Inflammatory macrophage treated with lipopolysaccharide for 4 hours (primary cell): Measurements from ENCODE around the gene BBX.
"Not testable (repeated sequence)": the region's sequence is repeated elsewhere in the genome, so short reads cannot be mapped to it uniquely, and the experiment has no call there.

Experiments used
- DNase-seq: peaks from one replicate; pipeline ENCODE4 v3.0.0-alpha.2; 2020

BBX gene

GRCh38 chr3:107689355-107689754 is 166.6 kb downstream of the BBX start:
- DNase-seq, result no peak

GRCh38 chr3:107690522-107691138 is 167.9 kb downstream of the BBX start:
- DNase-seq, result peak; percentile 74

DNA sequence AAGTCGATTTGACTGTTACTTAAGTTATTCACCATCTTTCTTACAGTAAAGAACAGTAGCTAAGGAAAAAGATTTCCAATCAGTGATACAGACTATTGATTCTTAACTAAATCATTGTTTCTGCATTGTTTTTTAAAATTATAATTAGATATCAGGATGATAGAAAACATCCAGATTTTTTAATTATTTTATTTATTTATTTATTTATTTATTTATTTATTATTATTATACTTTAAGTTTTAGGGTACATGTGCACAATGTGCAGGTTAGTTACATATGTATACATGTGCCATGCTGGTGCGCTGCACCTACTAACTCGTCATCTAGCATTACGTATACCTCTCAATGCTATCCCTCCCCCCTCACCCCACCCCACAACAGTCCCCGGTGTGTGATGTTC is 169.2 kb downstream of the BBX start:
- DNase-seq, result not testable (repeated sequence)

DNA sequence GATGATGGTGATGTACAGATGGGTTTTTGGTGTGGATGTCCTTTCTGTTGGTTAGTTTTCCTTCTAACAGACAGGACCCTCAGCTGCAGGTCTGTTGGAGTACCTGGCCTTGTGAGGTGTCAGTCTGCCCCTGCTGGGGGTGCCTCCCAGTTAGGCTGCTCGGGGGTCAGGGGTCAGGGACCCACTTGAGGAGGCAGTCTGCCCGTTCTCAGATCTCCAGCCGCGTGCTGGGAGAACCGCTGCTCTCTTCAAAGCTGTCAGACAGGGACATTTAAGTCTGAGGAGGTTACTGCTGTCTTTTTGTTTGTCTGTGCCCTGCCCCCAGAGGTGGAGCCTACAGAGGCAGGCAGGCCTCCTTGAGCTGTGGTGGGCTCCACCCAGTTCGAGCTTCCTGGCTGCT is 174.6 kb downstream of the BBX start:
- DNase-seq, result not testable (repeated sequence)

DNA sequence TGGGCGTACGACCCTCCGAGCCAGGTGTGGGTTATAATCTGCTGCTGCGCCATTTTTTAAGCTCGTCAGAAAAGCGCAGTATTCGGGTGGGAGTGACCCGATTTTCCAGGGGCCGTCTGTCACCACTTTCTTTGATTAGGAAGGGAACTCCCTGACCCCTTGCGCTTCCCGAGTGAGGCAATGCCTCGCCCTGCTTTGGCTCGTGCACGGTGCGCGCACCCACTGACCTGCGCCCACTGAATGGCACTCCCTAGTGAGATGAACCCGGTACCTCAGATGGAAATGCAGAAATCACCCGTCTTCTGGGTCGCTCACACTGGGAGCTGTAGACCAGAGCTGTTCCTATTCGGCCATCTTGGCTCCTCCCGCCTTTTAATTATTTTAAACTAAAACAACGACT is 175.1 kb downstream of the BBX start:
- DNase-seq, result not testable (repeated sequence)

DNA sequence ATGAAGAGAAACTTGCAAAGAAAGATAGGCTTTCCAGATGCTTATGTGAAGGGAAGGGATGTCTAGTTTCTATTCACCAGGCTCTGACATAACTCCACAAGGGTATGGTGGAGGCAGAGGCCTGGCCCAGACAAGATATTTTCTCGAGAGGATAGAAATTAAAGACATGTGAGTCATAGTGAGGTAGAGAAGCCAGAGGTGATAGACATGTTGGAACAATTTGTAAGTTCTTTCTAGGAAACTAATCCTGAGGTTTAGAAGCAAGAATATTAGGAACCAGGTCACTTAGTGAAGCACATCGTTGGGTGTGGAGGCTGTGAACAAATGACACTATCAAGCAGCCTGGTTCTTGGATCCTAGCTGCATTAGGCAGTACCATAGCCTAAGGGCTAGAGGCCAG is 176.9 kb downstream of the BBX start:
- DNase-seq, result no peak

GRCh38 chr3:107701299-107701698 is 178.5 kb downstream of the BBX start:
- no peak for DNase-seq

DNA sequence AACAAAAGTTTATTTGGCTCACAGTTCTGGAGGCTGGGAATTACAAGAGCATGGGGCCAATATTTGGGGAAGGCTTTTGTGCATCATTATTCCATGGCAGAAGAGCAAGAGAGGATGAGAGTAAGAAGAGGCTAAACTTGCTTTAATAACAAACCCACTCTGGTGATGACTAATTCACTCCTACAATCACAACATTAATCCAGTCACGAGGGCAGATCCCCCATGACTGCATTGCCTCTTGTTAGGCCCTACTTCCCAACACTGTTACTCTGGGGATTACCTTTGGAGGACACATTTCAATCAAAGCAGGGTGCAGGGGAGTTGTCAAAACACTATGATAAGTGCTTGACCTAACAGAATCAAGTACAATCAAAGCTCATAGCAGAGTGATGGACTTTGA is 181.7 kb downstream of the BBX start:
- DNase-seq, result no peak

GRCh38 chr3:107705046-107705445 is 182.3 kb downstream of the BBX start:
- DNase-seq, result no peak

GRCh38 chr3:107710851-107711250 is 188.1 kb downstream of the BBX start:
- no peak for DNase-seq

- DNase-seq, result no peak
Observed at GRCh38 chr3:107716734-107717133, 194.0 kb downstream of the BBX start.

GRCh38 chr3:107718547-107718946 is 195.8 kb downstream of the BBX start:
- peak; percentile 2 for DNase-seq

DNA sequence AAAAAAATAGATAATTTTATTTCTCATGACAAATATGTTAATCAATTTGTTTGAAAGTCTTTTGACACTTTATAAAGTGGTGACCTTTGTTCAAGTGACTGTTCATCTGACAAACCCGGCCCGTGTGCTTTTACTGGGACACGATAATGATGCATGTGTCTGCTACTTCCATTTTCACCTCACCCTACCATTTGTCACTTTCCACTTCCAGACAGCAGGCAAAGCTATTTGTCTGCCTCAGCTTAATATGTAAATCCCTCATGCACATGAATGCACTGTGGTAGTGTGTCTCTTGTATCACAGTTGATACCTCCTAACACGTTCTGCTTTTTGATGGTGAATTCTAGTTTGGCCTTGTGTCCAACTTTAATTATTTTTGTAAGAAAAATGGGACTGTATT is 204.3 kb downstream of the BBX start:
- no peak for DNase-seq

- no peak for DNase-seq
Observed at GRCh38 chr3:107729686-107730085, 206.9 kb downstream of the BBX start.

- no peak for DNase-seq
Observed at GRCh38 chr3:107734317-107734716, 211.6 kb downstream of the BBX start.

GRCh38 chr3:107737914-107738313 is 215.2 kb downstream of the BBX start:
- no peak for DNase-seq

DNA sequence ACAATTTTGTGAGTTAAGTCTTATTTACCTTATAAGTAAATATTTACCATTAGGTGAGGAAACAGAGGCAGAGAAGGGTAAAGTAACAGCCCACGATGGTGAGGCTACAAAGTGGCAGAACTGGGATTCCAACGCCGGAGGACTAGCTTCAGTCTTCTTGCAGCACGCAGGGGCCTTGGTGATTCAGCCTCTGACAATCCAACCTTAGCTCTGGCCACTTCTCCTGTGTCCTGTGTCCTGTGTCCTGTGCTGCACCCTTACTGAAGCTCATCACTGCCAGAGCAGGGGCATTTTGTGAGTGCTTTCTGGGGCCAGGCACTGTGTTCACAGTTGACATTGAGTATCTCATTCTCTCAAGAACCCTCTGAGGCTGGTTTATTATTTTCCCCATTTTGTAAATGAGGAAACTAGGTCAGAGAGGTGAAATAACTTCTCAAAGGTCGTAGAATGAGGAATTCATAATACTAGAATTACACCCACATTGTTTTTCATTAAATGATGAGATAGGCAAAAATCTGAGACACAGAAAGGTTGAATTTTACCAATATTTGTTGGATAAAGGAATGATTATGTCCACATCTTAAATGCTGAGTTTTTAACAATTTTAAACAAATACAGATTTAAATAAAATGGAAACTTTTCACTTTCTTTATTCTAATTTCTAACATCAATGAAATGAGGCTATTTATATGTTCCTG is 215.9 kb downstream of the BBX start:
- no peak for DNase-seq

DNA sequence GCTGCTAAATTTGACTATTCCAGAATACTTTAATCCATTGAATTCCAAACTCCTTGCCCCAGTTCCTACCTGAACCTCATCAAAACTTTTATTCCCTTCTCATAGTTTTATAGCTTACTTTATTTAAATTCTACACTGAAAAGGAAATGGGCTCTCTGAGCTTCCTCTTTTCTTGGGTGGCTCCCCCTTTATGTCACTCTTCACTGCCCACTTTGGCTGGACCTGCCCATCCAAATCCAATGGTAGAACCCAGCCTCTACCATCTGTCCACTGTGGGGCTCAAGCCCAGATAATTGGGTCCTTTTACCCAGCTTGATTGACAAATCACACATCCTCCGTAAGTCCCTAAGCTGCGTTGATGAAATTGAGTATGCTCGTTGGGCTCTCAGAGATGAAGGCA is 216.5 kb downstream of the BBX start:
- DNase-seq, result peak; percentile 3

GRCh38 chr3:107740992-107741896 is 218.5 kb downstream of the BBX start:
- DNase-seq, result peak; percentile 42

DNA sequence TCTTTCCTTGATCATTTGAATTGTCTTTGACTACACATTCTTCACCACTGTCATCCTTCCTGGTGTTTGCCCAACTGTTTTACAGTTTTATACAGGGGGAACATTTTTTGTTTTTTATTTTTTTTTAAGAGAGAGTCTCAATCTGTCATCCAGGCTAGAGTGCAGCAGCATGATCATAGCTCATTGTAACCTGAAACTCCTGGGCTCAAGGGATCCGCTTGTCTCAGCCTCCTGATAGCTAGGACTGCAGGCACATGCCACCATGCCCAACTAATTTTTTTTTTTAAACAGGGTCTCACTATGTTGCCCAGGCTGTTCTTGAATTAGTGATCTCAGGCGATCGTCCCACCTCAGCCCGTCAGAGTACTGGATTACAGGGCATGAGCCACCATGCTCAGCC is 222.6 kb downstream of the BBX start:
- DNase-seq, result no peak

DNA sequence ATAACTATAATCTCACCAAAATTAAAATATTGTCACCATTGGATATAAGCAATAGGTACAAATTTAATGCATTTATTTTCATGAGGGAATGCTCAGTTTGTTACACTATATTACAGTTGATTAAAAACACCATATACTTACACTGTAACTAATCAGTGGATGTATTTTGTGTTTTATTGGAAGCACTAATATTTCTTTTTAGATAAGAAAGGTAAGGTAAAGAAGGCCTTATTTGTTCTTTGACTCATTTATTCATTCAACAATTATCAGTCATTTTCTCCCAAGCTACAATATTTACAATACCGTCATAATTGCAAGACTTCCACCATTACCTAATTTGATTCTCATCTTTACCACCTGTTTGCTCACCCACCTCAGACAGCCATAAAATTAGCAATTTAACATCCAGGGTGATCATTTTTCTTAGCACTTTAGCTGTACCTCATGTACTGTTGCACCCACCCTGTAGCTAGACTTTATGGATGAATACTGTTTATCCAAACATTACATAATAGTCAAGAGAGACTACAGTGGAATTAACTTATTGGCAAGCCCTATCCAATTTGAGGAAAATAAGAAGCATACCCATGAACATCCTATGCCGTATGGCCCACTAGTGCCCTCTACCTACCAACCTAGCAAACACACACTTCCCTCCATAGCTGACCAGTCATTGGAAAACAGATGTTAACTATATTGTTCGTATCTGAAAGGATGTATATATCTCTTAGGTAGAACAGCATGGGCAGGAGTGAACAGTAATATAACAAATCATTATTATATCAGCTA is 229.6 kb downstream of the BBX start:
- peak; percentile 23 for DNase-seq

DNA sequence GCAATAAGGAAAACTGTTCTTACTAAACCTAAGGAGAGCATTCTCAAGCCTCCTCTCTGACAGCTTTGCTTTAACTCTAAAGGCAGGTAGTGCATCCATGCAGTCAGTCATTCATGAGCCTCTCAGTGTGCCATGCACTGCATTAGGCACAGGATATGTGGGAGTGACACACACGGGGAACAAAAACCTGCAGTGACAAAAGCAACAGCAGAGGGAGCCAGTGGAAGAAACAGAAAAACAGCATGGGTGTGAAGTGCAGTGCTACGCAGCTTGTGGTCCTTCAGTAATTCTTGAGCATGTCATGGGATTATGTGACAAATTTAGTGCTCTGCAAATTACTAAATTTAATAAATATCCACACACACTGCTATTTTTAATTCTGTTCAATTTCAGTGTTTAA is 230.7 kb downstream of the BBX start:
- peak; percentile 44 for DNase-seq

GRCh38 chr3:107753976-107754375 is 231.2 kb downstream of the BBX start:
- no peak for DNase-seq
